Activated T-cell treated with anti-CD3 and anti-CD28 coated beads for 24 hours (primary cell): ENCODE measurements around the gene ISOC2.

ENCODE experiments used
- DNase-seq: peaks from one replicate; pipeline ENCODE4 v3.0.0-alpha.2; 2020; ENCODE audit warnings: low read depth

The ISOC2 gene

GRCh38 chr19:55489711-55490477 is 28.5 kb upstream of the ISOC2 start:
- no peak for DNase-seq

- no peak for DNase-seq
Measured at GRCh38 chr19:55488986-55489710, 27.7 kb upstream of the ISOC2 start.

DNA sequence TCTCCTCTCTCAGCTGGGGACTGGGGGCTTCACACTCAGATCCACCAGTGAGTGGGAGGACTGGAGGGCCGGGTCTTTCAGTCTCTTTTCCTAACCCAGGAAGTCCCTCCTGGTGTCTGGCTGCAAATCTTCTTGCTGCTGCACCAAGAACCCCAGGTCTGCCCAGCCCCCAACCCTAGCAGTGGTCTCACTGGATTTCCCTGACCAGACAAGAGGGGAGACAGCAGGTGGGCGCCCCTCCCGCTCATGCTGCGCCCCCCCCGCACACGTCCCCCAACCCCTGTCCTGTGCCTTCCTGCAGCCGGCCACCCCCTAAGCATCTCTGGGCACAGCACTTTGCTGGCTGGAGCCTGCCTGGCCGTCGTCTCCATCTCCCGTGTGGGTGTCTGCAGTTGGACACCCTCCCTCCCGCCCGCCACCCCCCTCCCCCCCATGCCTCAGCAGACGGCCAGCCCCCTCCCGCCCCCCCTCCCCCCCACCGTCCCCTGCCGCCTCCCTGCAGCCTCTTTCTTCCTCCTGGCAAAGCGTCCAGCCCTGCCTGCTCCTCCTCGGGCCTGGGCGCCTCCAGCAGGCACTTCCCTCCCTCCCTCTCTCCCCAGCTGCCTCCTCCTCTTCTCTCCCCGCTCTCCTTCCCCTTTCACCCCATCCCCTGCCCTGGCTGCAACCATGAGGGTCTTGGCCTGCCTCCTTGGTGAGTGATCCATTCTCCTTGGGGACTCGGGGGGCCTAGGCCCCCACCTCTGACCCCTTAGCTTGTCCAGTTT is 26.7 kb upstream of the ISOC2 start, which contains the start of gene SSC5D:
Gene SSC5D, plus strand, starts transcription at position 513 of the 764 bp plus-strand sequence. Its CDS starts 154 bp downstream, at position 667.
- DNase-seq, result no peak

DNA sequence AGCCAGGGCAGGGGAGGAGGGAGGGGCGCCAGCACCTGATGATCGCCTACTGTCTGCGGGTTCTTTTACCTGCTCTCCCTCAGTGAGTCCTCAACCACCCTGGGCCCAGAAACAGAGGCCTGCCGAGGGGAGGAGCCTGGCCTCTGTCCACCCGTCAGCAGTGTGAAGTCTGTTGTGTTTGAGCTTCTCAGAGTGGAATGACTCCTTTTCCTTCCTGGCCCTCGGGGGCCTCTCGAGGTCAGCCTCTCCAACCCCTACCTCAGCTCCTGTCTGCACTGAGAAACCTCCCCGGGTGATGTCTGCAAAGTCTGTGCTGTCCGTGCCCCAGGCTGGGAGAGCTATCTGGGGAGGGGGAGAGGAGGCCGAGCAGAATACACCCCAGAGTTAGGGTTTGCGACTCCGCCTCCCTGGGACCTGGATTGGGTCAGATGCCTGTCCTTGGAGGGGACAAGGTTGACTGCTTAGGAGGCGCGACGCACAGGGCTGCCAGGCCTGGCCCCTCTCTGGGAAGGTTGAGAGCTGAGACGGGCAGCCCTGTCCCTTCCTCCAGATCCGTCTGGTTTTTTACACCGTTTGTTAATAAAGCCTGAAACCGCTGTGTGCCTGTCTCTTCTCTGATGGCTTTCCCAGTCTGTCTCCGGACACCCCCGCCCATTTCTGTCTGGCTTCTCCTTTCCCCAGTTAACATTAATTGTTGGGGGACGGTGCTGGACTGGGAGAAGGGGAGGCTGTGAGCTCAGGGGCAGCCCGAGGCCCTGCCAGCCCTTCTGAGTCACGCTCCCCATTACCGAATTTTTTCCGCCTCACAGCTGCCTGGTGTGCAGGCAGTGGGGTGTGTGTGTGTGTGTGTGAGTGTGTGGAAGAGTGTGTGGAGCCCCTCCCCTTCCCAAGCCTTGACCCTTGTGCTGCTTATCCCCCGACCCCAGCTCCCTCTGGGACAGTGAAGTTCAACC is 25.8 kb upstream of the ISOC2 start:
- peak; percentile 29 for DNase-seq

DNA sequence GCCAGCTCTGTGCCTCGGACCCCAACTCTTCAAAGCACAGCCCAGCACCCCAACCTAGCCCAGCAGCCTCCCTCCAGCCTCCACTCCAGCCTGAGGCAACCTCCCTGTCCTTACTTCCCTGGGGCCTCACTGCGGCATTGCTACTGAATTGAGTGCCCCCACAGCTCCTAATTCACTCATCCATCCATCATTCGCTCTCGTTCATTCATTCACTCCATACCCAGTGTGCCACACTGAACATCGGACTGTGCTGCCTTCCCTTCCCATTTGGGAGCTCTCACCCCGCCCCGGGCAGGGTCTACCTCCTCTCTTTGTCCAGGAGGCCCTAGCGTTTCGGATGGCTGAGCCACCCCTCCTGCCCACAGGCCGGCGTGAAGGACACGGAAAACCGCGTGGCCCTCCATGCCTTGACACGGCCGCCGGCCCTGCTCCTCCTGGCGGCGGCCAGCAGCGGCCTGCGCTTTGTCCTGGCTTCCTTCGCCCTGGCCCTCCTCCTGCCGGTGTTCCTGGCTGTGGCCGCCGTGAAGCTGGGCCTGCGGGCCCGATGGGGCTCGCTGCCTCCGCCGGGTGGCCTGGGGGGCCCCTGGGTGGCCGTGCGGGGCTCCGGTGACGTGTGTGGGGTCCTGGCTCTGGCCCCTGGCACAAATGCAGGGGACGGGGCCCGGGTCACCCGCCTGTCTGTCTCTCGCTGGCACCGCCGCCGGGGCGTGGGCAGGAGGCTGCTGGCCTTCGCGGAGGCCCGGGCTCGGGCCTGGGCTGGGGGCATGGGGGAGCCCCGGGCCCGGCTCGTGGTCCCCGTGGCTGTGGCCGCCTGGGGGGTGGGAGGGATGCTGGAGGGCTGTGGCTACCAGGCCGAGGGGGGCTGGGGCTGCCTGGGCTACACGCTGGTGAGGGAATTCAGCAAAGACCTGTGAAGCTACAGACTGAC is 24.9 kb upstream of the ISOC2 start:
- DNase-seq, result no peak

- DNase-seq, result no peak
Measured at GRCh38 chr19:55485439-55486011, 24.1 kb upstream of the ISOC2 start.

- DNase-seq, result peak; percentile 48
Measured at GRCh38 chr19:55484593-55485438, 23.4 kb upstream of the ISOC2 start, which contains the start of gene NAT14. Gene NAT14 (plus strand): TSS chr19:55485188. CDS start chr19:55485709, 521 bp downstream.

GRCh38 chr19:55483706-55484592 is 22.5 kb upstream of the ISOC2 start:
- no peak for DNase-seq

GRCh38 chr19:55482967-55483705 is 21.7 kb upstream of the ISOC2 start:
- DNase-seq, result no peak

- DNase-seq, result no peak
Measured at GRCh38 chr19:55482156-55482961, 20.9 kb upstream of the ISOC2 start.

- DNase-seq, result no peak
Measured at GRCh38 chr19:55481794-55482155, 20.3 kb upstream of the ISOC2 start.

DNA sequence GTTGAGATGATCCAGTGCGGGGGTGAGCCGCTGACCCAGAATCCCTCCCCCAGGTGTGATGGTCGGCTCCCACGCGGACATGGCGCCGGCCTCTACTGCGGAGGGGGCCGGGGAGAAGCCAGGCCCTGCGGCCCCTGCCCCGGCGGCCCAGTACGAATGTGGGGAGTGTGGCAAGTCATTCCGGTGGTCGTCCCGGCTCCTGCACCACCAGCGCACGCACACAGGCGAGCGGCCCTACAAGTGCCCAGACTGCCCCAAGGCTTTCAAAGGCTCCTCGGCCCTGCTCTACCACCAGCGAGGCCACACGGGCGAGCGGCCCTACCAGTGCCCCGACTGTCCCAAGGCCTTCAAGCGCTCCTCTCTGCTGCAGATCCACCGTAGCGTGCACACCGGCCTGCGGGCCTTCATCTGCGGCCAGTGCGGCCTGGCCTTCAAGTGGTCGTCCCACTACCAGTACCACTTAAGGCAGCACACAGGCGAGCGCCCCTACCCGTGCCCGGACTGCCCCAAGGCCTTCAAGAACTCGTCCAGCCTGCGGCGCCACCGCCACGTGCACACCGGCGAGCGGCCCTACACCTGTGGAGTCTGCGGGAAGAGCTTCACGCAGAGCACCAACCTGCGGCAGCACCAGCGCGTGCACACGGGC is 19.8 kb upstream of the ISOC2 start:
- DNase-seq, result no peak

DNA sequence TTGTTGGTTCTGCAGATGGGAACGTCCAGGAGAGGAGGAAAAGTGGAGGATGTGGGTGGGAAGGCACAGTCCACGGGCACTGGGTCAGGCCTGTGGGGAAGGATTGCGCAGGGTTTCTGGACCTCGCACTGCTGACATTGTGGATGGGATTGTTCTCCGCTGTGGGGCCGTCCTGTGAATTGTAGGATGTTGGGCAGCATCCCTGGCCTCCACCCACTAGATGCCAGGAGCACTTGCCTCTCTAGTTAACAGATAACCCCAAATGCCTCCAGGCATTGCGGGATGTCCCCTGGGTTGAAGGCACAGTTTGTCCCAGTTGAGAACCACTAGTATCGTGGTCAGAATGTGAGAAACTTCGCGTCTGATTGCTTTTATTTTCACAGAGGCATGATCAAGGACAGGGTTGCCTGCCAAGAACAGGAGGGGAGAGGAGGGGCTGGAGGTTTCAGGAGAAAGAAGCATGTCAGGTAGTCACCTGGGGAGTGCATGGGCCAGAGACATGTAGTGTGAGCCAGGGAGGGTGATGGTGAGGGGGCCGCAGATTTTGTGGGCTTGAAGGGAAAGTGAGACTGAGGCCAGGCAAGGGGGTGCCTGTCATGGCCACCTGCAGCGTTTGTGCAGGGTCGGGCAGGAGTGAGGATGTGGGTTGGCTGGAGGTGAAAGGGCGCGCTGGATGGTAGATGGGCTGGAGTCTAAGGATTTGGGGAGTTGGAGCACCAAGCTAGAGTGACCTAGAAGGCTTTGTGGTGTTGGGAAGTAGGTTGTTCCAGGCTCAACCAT is 18.2 kb upstream of the ISOC2 start:
- DNase-seq, result no peak

- DNase-seq, result no peak
Measured at GRCh38 chr19:55479045-55479444, 17.6 kb upstream of the ISOC2 start.

DNA sequence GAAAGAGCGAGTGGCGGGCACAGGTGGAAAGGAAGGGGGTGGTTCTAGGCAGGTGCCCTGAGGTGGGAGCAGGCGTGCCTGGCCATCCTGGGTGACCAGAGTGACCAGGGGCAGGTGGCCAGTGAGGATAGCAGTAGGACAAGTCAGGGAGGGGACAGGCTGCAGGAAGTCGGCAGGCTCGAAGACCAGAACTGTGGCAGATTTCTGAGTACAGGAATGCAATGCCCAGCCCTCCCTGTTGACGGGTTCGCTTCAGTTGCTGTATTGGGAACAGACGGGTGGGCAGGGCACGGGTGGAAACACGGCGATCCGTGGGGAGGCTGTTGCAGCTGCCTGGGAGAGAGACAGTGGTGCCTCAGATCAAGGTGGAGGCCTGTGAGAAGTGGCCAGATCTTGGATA is 16.9 kb upstream of the ISOC2 start:
- no peak for DNase-seq
